GM18526 (cell line): Measurements from ENCODE around the gene DARS2.

ENCODE experiments used
- POLR2A ChIP-seq: IDR thresholded peaks from 3 replicates; pipeline ENCODE4 v1.6.1; 2011; ENCODE audit not compliant: insufficient read length; ENCODE audit errors: extremely low read depth

DARS2 gene

DNA sequence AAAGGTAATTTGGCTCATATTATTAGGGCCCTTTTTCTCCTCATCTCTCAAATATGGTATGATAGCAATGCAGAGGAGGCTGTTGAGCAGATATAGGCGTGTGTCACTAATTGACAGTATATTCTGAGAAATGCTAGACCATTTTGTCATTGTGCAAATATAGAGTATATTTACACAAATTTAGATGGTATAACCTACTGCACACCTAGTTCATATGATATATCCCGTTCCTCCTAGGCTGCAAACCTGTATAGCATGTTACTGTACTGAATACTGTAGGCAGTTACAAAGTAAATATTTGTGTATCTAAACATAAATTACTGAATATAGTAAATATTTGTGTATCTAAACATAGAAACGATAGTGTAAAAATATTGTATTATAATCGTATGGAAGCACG, 52.3 kb downstream of the DARS2 start:
- TF ChIP-seq POLR2A = no peak

DNA sequence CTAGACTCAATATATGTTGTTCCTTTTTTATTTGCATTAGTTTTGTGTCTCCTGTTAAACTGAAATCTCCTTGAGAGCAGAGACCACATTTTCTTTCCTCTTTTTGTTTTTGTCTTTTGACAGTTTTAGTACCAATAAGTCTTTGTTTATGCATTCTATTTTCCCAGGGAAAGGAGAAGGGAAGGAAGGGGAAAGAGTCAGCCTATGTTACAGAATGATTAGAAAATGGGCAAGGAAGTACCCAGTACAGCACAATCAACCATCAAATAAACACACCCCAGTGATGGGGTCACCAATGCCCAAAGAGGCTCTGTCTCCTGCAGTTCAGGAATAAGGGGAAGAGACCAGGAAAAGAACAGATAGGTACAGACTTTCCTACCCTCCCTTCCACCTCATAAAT, 53.8 kb downstream of the DARS2 start:
- TF ChIP-seq POLR2A = no peak

DNA sequence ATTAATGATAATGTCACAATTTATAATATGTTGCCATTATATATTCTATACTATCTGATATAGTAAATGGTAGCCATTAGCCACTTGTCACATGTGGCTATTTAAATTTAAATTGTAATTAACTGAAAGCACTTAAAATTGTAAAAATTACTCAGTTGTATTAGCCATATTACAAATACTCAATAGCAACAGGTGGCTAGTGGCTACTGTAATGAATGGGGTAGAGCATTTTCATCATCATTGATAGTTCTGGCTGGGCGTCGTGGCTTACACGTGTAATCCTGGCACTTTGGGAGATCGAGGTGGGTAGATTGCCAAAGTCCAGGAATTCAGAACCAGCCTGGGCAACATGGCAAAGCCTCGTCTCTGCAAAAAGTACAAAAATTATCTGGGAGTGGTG, 60.2 kb downstream of the DARS2 start:
- no peak for TF ChIP-seq POLR2A

DNA sequence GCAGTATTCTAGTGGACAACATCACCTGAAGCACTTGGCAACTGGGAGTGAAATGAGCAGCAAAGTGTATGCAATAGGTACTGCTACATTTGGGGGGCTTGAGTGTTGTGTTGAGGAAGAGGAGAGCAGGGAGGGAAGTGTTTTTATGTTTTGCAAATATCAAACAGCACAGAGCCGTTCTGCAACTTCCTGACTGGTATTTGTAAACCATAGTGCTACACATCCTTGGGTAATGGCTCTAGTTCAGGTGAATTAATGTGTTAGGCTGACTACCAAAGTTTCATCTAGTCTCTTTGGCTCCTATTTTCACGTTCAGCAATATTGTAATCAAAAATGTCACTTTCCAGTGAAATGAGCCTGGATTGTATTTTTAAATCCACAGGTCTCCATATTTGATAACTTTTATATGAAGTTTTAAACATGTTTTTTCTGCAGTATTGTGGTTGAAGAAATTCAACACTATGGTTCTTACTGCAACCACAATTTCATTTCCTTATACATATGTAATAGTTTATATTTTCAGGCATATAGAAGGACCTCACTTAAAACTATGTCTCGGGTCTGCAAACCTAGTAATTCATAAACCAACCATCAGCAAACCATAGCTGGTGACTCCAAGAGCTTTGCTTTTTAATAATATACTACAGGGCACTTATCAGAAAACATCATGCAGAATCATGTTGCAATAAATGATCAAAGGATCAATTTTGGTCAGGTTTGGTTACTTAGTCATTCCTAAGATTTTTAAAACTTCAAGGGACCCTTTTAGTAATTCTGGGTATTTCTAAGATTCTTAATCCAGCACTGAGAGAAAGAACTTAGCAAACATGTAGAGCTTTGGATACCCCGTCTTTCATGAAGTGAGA, 62.5 kb downstream of the DARS2 start:
- no peak for TF ChIP-seq POLR2A

DNA sequence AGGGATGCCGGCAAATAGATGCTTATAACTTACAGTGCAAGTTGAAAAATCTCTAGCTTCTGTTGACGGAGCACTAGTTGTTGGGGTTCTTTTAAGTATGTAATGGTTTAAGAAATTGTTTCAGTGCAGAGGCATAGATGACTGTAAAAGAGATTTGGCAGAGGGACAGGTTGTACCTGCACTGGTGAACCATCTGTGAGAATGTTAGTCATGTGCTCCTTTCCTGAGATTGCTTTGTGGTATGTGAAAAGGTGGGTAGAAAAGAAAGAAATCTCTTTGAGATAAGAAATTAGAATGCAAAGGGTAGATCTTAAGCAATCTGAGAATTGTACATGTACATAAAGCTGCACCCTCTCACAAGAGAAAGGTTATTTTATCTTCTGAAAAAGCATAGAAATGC, 63.2 kb downstream of the DARS2 start:
- TF ChIP-seq POLR2A = no peak

DNA sequence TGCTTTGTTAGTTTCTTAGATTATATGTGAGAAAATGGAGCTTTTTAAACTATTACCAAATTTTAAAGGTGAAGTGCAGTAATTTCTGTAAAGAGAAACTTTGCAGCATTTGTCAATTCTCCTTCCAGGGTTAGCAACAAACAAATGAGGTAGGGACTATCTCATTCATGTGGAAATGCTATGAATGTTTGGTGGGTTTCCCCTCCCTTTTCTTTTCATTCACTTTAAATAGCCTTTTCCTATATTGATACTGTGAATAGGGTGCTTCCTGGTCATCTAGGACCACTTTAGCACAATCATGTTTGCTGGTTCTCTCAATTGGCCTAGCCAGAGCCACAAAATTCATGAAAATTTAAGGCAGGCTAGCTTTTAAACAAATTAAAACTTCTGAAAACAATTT, 64.3 kb downstream of the DARS2 start:
- TF ChIP-seq POLR2A = no peak

DNA sequence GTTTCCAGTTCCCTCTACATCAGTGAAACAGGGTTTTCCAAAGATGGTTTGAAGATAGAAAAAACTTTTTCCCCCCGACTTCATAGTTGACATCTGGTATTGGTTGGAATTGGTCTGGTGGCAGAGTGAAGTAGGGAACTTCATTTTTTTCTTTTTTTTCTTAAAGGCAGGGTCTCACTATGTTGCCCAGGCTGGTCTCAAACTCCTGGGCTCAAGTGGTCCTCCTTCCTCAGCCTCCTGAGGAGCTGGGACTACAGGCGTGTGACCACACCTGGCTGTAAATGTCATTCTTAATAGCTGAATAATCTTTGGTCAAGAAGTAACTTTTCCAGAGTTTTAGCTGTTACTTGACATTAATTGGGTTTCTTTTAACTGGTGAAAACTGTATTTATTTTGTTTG, 65.4 kb downstream of the DARS2 start:
- no peak for TF ChIP-seq POLR2A

DNA sequence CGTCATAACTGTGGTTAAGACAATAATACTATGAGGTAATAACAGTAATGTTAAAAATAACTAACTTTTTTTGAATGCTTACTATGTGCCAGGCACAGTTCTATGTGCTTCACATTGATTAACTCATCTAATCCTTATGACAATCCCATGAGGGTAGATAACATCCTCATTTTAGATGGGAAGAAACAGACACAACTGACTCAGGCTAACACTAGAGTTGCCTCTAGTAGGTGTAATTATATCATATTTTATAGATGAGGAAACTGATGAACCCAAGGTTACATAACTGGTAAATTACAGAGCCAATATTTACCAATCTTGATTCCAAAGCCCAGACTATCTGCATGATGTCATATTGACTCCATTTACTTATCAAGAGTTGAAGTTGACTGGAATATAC, 69.1 kb downstream of the DARS2 start:
- TF ChIP-seq POLR2A = no peak

DNA sequence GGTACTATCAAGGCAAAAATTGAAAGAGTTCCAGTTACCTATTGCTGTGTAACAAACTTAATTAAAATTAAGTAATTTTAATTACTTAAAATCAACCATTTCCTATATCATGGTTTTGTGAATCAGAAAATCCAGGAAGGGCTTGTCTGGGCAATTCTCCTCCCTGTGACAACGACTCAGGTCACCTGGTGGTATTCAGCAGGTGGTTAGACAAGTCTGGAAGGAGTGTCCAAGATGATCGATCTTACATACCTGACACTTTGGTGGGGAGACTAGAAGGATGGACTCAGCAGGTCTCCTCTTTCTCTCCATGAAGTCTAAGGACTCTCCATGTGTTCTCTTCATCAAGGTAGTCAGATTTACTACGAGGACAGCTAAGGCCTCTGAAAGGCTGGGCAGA, 69.7 kb downstream of the DARS2 start:
- no peak for TF ChIP-seq POLR2A

DNA sequence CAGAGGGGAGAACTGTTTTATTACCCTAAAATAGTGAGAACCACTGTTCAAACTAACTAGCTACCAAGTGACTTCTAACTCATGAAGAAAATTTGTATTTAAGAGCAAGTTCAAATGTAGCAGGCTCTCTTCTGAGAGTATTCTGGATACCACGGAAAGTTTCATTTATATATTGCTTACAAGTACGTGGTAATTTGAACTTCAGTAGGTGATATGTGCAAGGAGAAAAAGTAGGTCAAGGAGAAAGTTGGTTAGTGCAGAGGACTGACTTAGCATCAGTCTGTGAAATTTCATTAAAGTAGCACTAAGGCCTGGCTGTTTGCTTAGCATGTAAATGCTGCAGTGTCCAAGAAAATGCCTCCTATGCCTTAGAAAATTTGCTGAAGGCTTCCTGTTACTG, 76.0 kb downstream of the DARS2 start:
- TF ChIP-seq POLR2A = no peak

DNA sequence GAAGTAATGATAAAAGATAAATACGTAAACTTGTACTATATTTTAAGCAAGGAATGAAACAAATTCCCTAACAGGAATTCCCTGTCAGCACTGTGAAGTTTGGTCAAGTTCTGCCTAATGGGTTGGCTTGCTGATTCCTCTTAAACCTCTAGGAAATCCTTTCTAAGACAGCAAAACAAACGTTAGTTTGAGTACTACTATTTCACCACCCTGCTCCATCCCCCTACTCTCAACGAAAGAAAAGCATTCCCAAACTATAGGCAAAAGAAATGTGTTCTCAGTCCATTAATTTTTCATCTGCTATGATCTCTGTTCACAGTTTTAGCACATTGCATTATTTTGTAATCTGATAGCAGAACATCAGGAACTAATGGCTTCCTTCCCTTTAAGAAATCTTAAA, 76.5 kb downstream of the DARS2 start:
- no peak for TF ChIP-seq POLR2A

DNA sequence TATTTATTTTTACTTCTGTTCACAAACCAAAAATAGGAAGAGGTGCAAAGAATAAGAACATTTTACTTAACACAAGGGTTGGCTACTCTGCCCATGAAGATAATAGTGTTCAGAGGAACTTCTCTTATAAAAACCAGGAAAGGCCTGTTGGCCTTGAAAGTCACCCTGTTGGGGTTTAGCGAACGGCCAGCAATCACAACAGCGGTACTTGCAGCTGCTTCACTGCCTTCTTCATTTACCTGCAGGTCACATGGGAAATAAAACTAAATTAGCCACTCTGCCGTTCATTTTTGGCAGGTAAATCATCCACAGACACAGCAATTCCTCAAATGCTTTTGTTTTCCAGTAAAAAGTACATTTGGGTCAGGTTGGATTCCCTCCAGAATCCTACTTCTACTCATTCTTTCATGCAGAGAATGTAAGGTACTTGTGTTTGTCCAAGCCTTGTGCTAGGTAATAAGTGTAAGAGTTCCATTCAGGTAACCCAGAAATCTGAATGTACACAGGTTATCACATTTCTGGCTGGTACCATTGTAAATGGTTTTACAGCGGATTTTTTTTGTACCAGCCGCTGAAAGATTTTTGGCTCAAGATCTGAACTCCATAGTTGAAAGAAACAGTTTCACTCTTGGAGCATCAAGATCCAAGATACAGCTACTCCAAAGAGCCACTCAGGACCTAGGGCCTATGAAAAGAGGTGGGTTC, 79.5 kb downstream of the DARS2 start:
- TF ChIP-seq POLR2A = no peak
